Esophagus squamous epithelium (tissue), 4 donors: ENCODE results near the gene TAF7.

ENCODE experiments used
- CTCF ChIP-seq, 6 experiments: fragments of 450-650 bp in 4 of 6; fragments of 200-600 bp in 2 of 6; sonication (generic) in 2 of 6; IDR thresholded peaks; one replicate each; pipeline ENCODE4 v1.5.1; 2016 to 2019; ENCODE audit warnings: antibody characterized with exemption in 6 of 6, mild to moderate bottlenecking in 4 of 6, moderate library complexity in 4 of 6
- POLR2A ChIP-seq, 4 donors: fragments of 450-650 bp; IDR thresholded peaks; one replicate each; pipeline ENCODE4 v1.6.1; 2017; ENCODE audit warnings: antibody characterized with exemption in 4 of 4, mild to moderate bottlenecking in 4 of 4, moderate library complexity in 3 of 4

GRCh38 chr5:141360685-141361084 lies 40.1 kb upstream of the TAF7 start:
- TF ChIP-seq CTCF (IDR thresholded peaks at IDR 0.05), result no peak
- TF ChIP-seq POLR2A (IDR thresholded peaks at IDR 0.05), result no peak
